HS-27A (cell line): ENCODE measurements around the gene FAM222A.

ENCODE experiments used
- DNase-seq: peaks from one replicate; pipeline ENCODE4 v3.0.0-alpha.2; 2012; ENCODE audit warnings: low read depth, missing footprints

FAM222A gene

DNA sequence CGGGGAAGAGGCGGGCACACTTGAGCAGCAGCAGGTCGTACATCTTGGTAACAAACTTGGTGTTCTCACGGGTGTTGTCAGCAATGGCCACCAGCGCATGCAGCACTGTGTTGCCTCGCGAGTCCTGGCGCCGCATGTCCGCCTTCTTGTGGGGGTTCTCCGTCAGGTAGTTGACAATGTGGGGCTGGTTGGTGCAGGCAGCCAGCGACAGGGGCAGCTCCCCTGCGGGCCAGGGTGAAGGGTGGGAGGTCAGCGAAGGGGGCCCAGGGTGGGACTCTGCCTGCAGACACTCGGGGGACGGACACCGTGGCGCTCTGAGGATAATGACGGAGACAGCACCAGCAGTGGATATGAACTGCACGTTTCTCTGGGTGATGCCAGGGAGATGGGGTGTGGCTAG, 85.1 kb downstream of the FAM222A start:
- DNase-seq = no peak

- no peak for DNase-seq
These were observed 86.9 kb downstream of the FAM222A start for GRCh38 chr12:109800536-109800935.

DNA sequence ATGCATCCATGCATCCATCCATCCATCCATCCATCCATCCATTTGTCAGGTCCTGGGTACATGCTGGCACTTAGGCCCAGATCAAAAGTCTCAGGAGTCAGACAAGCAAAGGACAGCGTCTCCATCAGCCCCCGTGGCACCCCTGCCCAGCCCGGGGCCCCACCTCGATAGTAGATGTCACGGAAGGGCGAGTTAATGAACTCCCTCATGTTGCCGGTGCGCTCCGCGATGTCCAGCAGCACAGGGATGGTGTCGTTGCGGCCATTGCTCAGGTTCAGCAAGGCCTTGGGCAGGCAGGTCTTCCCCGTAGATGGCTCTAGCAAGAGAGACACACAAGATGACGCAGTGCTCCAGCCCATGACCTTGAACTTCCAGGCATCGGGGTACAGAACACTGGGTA, 89.2 kb downstream of the FAM222A start:
- no peak for DNase-seq

GRCh38 chr12:109803678-109804077, 90.1 kb downstream of the FAM222A start:
- no peak for DNase-seq

DNA sequence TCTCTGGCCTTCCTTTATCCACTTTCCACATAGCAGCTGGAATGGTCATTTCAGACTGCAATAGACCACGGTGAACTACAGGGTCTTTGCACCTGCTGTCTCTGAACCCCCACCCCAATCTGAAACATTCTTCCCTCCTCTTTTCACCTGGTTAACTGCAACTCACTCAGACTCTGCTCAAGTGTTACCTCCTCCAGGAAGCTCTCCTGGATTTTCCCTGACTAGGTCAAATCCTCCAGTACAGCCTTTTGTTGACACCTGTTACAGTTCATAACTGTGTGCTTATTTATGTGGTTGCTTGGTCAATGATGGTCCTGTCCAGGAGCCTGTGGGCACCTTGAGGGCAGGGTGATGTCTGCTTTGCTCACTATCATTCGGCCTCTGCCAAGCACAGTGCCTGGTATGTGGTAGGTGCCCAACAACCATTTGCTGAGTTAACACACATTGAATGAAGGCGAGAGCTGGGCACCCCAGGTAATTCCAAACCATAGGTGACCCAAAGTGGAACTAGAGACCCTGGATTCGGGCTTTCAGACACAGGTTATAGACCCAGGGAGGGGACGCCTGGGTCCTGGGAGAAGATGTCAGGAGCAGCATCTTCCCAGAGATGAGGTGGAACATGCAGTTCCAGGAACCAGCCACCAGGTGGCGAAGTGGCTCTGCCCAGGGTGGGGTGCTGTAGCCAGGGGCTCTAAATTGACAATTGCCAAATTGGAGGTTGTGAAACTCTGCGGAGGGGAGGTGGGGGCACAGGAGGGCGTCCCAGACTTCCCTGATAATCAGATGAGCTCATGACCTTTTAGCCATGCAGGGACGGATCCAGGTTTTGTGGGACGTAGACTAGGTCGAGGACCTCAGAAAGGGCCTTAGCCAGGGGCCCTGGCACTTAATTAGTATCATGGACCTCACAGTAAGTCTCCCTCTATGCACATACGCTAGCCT, 91.5 kb downstream of the FAM222A start:
- DNase-seq = peak; percentile 20

DNA sequence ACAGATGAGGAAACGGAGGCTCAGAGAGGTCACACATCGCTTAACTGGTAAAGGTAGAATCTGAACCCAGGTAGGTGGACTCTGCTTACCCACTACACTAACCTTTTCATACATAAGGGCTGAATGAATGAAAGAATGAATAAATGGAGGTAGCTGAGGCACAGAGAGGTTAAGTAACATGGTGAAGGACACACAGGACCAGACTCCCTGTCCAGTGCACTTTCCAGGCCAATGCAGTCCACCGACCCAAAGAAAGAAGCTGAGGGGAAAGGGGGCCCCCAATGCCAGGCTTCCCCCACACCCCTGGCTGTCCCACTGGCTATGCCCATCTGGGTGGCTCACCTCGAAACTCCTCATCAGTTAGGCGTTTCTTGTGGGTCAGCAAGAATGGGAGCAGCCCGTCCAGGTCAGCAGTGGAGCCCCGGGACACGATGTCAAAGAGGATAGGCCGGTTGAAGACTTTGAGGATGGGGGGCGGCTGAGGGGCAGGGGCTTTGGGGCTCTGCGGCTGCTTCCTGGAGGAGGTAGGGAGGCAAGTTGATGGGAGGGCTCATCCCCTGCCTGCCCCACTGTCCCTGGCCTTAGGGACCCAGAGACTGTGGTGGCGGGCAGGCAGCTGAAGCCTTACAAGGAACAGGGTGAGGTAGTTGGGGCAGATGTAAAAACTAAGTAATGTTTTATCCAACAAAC, 94.5 kb downstream of the FAM222A start:
- DNase-seq = no peak

DNA sequence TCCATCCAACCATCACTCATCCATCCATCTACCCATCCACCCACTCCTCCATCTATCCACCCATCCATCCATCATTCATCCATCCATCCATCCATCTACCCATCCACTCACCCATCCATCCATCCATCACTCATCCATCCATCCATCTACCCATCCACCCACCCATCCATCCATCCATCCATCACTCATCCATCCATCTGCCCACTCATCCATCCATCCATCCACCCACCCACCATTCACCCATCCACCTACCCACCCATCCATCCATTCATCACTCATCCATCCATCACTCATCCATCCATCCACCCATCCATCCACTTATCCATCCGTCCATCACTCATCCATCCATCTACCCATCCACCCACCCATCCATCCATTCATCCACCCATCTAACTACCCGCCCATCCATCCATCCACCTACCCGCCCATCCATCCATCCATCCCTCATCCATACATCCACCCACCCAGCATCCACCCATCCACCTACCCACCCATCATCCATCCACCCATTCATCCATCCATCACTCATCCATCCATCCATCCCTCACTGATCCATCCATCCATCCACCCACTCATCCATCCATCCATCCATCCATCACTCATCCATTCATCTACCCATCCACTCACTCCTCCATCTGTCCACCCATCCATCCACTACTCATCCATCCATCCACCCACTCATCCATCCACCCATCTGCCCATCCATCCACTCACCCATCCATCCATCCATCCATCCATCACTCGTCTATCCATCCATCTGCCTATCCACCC, 95.4 kb downstream of the FAM222A start:
- no peak for DNase-seq

DNA sequence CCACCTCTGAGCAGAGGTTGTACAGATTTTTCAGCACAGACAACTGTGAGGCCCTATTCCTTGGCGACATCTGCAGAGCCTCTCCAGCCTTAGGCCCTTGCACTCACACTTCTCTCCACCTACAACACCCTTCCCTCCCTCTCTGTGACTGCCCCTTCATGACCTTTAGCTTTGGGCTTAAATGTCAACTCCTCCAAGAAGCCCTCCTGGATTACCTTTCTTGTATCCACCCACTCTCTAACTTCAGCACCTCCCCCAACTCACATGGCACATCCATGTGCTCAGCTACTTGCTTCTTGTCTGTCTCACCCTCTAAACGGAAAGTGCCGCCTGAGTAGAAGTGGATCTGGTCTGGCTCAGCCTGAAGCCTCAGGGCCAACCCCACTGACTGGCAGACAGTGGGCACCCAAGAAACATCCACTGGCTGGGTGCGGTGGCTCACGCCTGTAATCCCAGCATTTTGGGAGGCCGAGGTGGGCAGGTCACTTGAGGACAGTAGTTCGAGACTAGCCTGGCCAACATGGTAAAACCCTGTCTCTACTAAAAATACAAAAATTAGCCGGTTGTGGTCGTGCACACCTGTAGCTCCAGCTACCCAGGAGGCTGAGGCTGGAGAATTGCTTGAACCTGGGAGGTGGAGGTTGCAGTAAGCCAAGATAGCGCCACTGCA, 97.5 kb downstream of the FAM222A start:
- DNase-seq = no peak

DNA sequence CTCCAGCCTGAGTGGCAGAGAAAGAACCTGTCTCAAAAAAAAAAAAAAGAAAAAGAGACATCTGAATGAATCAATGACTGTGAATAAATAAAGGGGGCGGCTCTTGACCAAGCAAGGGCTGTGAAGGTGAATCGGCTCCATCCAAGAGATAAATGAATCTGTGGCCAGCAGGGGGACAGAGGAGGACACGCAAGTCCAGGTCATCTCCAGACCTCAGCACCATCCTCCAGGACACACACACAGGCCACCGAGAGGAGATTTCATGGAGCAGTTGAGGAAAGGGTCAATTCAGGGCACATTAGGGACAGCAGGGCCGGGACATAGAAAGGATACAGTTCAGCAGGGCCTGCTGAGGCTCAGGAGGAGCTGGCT, 98.0 kb downstream of the FAM222A start:
- DNase-seq = no peak

DNA sequence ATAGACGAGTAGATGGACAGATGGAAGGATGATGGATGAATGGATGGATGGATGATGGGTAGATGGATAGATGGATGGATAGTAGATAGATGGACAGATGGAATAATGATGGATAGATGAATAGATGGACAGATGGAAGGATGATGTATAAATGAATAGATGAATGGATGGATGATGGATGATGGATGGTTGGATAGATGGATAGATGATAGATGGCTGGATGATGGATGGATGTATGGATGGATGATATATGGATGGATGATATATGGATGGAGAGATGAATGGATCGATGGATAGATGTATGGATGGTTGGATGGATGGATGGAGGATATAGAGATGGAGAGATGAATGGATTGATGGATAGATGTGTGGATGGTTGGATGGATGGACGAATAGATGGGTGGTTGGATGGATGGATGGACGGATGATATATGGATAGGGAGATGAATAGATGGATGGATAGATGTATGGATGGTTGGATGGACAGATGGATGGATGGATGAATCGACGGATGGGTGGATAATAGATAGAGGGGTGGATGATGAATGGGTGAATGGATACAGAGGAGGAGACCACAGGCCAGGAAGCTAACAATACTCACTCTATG, 100.3 kb downstream of the FAM222A start:
- DNase-seq = no peak

DNA sequence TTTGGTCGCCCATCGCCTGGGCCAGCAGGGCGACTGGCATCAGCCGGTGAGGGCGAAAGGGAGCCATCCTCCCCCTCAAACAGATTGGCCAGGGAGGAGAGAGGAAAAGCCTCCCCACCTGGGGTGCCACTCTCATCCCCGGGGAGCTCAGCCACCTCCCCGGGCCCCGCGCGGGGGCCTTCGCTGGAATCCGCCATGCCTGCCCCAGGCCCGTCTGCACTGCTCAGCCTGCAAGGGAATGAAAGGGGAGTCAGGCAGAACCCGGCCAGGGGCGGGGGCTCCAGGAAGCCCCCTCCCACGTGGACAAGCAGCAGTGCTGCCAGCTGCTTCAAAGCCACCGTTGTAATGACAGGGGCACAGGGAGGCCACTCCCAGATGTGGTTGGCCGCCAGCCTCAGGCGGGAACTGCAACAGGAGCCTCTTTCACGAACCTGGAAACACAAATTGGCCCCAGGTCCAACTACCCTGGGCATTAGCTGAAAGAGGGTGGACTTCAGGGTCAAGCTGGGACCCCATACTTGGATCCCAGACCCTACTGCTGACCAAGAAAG, 101.0 kb downstream of the FAM222A start:
- no peak for DNase-seq

- no peak for DNase-seq
These were observed 101.6 kb downstream of the FAM222A start for GRCh38 chr12:109815225-109815624.

GRCh38 chr12:109815757-109816617, 102.4 kb downstream of the FAM222A start:
- DNase-seq = no peak

- no peak for DNase-seq
These were observed 103.2 kb downstream of the FAM222A start for GRCh38 chr12:109816870-109817269.

DNA sequence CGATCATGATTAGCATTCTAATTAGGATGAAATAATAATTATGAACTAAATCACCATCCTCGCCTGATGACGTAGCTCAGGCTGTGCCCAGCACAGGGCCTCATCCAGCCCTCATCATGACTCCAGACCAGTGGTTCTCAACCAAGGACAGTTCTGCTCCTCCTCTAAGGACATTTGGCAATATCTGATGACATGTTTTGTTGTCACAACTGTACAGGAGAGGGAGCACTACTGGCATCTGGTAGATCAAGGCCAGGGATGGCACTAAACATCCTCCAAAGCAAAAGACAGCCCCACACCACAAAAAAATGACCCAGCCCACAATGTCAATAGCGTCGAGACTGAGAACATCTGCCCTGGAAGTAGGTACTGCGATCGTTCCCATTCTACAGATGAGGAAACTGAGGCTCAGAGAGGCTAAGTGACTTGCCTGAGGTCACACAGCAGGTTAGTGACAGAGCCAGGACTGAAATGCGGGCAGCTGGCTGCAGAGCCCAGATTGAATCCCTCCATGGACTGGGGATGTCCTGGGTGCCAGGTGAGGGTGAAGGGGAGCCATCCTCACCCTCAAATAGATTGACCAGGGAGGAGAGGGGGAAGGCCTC, 104.1 kb downstream of the FAM222A start:
- DNase-seq = no peak

GRCh38 chr12:109818253-109818652, 104.6 kb downstream of the FAM222A start:
- DNase-seq = no peak

DNA sequence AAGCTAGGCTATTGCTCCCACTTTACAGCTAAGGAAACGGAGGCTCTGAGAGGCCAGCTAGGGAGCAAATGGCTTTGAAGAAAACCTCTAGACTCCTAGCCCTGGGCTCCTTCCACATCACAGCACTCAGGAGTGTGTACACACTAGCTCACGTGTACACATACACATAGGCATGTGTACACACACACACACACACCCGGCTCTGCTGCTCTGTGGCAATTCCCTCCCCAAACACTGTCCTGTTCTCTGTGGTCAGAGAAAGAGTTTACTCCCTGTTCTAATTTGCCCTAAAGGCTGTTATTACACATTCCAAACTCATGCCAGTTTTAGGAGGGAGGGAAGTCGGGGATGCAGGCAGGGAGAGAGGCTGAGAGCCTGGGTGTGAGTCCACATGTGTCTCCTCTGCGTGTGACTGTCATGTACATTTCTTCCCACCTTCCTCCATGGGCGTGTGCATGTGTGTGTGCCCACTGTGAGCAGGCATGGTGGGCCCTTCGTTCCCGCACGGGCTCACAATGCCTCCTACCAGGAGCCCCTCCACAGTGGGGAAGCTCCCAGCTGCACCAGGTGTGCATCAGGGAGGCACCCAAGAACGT, 105.4 kb downstream of the FAM222A start:
- no peak for DNase-seq
